ENCODE measurements around the gene OR52A1. TPM values are rescaled to one million over a fixed set of nuclear protein-coding genes. Genes with fewer than 3 reads are reported as not detected.
"Not testable (repeated sequence)": the region's sequence is repeated elsewhere in the genome, so short reads cannot be mapped to it uniquely, and the experiment has no call there.

Gene OR52A1
- polyA plus RNA-seq, 3 donors = not detected

- intact Hi-C loops (cut with micrococcal nuclease) = no loop called here
- no CpG with 5 or more reads among the region's 7 CpGs for WGBS (ENCODE audit: insufficient coverage)
- no peak for DNase-seq
- Histone ChIP-seq H3K27me3 (ENCODE audit: control insufficient read depth in 2 of 2, insufficient read depth in 2 of 2, low read length in 2 of 2) (no peaks in the 10 kb centered on the region), H3K27ac (ENCODE audit: low read depth in 1 of 2, low read length in 2 of 2) (no peak overlapping the region), H3K4me3 (replicated peaks in 1 of 3; ENCODE audit: low read depth in 2 of 3, low read length in 3 of 3) (no peak overlapping the region), H4K20me1 (ENCODE audit: insufficient read depth, low read length) (no peaks in the 10 kb centered on the region), H2AFZ (ENCODE audit: insufficient read depth, low read depth, low read length, poor library complexity, severe bottlenecking) (no peak overlapping the region), H3K9ac (ENCODE audit: insufficient read depth, low read length, poor library complexity, severe bottlenecking) (no peak overlapping the region), H3K4me2 (replicated peaks; ENCODE audit: extremely low read depth, low read length, poor library complexity, severe bottlenecking) (no peak overlapping the region), H3K9me3 (replicated peaks in 1 of 2; ENCODE audit: control insufficient read depth in 1 of 2, insufficient read depth in 1 of 2, low read length in 2 of 2) (no peaks in the 10 kb centered on the region), H3K4me1 (ENCODE audit: control insufficient read depth in 1 of 2, insufficient read depth in 2 of 2, low read length in 2 of 2) (no peaks in the 10 kb centered on the region), H3K79me2 (ENCODE audit: insufficient read depth, low read length) (no peaks in the 10 kb centered on the region), H3K36me3 (replicated peaks in 1 of 2; ENCODE audit: control insufficient read depth in 1 of 2, insufficient read depth in 2 of 2, low read length in 2 of 2) (no peaks in the 10 kb centered on the region)
- H3K27me3 Mint-ChIP-seq (ENCODE audit: low read depth in 3 of 3) = peaks cover 0 to 2% (median 0%) of the 10 kb centered on the region in 3 donors
- peaks cover 0 to 5% (median 2%) of the 10 kb centered on the region in 7 donors for H3K9me3 Mint-ChIP-seq
- H3K4me1 Mint-ChIP-seq = no peaks in the 10 kb centered on the region
- H3K36me3 Mint-ChIP-seq = no peaks in the 10 kb centered on the region
- no peak overlapping the region for H3K27ac Mint-ChIP-seq
- no peak for TF ChIP-seq CTCF (IDR thresholded peaks at IDR 0.05)
- H3K4me3 Mint-ChIP-seq = no peak overlapping the region
Observed at GRCh38 chr11:5174934-5175333, 20.4 kb upstream of the OR52A1 start.

GRCh38 chr11:5171856-5172255, 17.3 kb upstream of the OR52A1 start:
- no peaks in the 10 kb centered on the region for H3K36me3 Mint-ChIP-seq
- WGBS (ENCODE audit: insufficient coverage) = no CpG with 5 or more reads among the region's 2 CpGs
- H3K9ac ChIP-seq (ENCODE audit: insufficient read depth, low read length, poor library complexity, severe bottlenecking) = no peak overlapping the region
- no peaks in the 10 kb centered on the region for H3K27me3 Mint-ChIP-seq (ENCODE audit: low read depth in 3 of 3)
- no peaks in the 10 kb centered on the region for H3K9me3 ChIP-seq (replicated peaks in 1 of 2; ENCODE audit: control insufficient read depth in 1 of 2, insufficient read depth in 1 of 2, low read length in 2 of 2)
- no peak overlapping the region for H3K4me2 ChIP-seq (replicated peaks; ENCODE audit: extremely low read depth, low read length, poor library complexity, severe bottlenecking)
- H2AFZ ChIP-seq (ENCODE audit: insufficient read depth, low read depth, low read length, poor library complexity, severe bottlenecking) = no peak overlapping the region
- no peak overlapping the region for H3K27ac ChIP-seq (ENCODE audit: low read depth in 1 of 2, low read length in 2 of 2)
- no peaks in the 10 kb centered on the region for H3K4me1 Mint-ChIP-seq
- H3K4me3 ChIP-seq (replicated peaks in 1 of 3; ENCODE audit: low read depth in 2 of 3, low read length in 3 of 3) = no peak overlapping the region
- DNase-seq = no peak
- peaks cover 0 to 4% (median 0%) of the 10 kb centered on the region in 7 donors for H3K9me3 Mint-ChIP-seq
- H3K27me3 ChIP-seq (ENCODE audit: control insufficient read depth in 2 of 2, insufficient read depth in 2 of 2, low read length in 2 of 2) = no peaks in the 10 kb centered on the region
- H3K4me3 Mint-ChIP-seq = no peak overlapping the region
- H3K4me1 ChIP-seq (ENCODE audit: control insufficient read depth in 1 of 2, insufficient read depth in 2 of 2, low read length in 2 of 2) = no peaks in the 10 kb centered on the region
- H3K36me3 ChIP-seq (replicated peaks in 1 of 2; ENCODE audit: control insufficient read depth in 1 of 2, insufficient read depth in 2 of 2, low read length in 2 of 2) = no peaks in the 10 kb centered on the region
- H4K20me1 ChIP-seq (ENCODE audit: insufficient read depth, low read length) = no peaks in the 10 kb centered on the region
- intact Hi-C loops (cut with micrococcal nuclease) = no loop called here
- H3K79me2 ChIP-seq (ENCODE audit: insufficient read depth, low read length) = no peaks in the 10 kb centered on the region
- no peak overlapping the region for H3K27ac Mint-ChIP-seq
- no peak for TF ChIP-seq CTCF (IDR thresholded peaks at IDR 0.05)

GRCh38 chr11:5165898-5166297, 11.3 kb upstream of the OR52A1 start:
- H3K4me1 ChIP-seq (ENCODE audit: control insufficient read depth in 1 of 2, insufficient read depth in 2 of 2, low read length in 2 of 2); H3K36me3 Mint-ChIP-seq; H3K79me2 ChIP-seq (ENCODE audit: insufficient read depth, low read length); H3K27me3 Mint-ChIP-seq (ENCODE audit: low read depth in 3 of 3); H3K4me2 ChIP-seq (replicated peaks; ENCODE audit: extremely low read depth, low read length, poor library complexity, severe bottlenecking); H3K4me3 Mint-ChIP-seq; H3K27ac Mint-ChIP-seq; H3K27ac ChIP-seq (ENCODE audit: low read depth in 1 of 2, low read length in 2 of 2); H3K36me3 ChIP-seq (replicated peaks in 1 of 2; ENCODE audit: control insufficient read depth in 1 of 2, insufficient read depth in 2 of 2, low read length in 2 of 2); H3K27me3 ChIP-seq (ENCODE audit: control insufficient read depth in 2 of 2, insufficient read depth in 2 of 2, low read length in 2 of 2); H2AFZ ChIP-seq (ENCODE audit: insufficient read depth, low read depth, low read length, poor library complexity, severe bottlenecking); intact Hi-C loops (cut with micrococcal nuclease); H3K9me3 Mint-ChIP-seq; H3K9me3 ChIP-seq (replicated peaks in 1 of 2; ENCODE audit: control insufficient read depth in 1 of 2, insufficient read depth in 1 of 2, low read length in 2 of 2); H3K4me1 Mint-ChIP-seq; H3K4me3 ChIP-seq (replicated peaks in 1 of 3; ENCODE audit: low read depth in 2 of 3, low read length in 3 of 3); DNase-seq; H3K9ac ChIP-seq (ENCODE audit: insufficient read depth, low read length, poor library complexity, severe bottlenecking); H4K20me1 ChIP-seq (ENCODE audit: insufficient read depth, low read length): not testable (repeated sequence)

- WGBS (ENCODE audit: insufficient coverage) = 85% methylated on average over 4 of the region's 6 CpGs
- H3K36me3 Mint-ChIP-seq; H3K27ac Mint-ChIP-seq; H3K4me3 ChIP-seq (replicated peaks in 1 of 3; ENCODE audit: low read depth in 2 of 3, low read length in 3 of 3); intact Hi-C loops (cut with micrococcal nuclease); H3K4me3 Mint-ChIP-seq; H4K20me1 ChIP-seq (ENCODE audit: insufficient read depth, low read length); H3K4me1 Mint-ChIP-seq; H3K36me3 ChIP-seq (replicated peaks in 1 of 2; ENCODE audit: control insufficient read depth in 1 of 2, insufficient read depth in 2 of 2, low read length in 2 of 2); H3K9ac ChIP-seq (ENCODE audit: insufficient read depth, low read length, poor library complexity, severe bottlenecking); H2AFZ ChIP-seq (ENCODE audit: insufficient read depth, low read depth, low read length, poor library complexity, severe bottlenecking); H3K79me2 ChIP-seq (ENCODE audit: insufficient read depth, low read length); H3K9me3 ChIP-seq (replicated peaks in 1 of 2; ENCODE audit: control insufficient read depth in 1 of 2, insufficient read depth in 1 of 2, low read length in 2 of 2); H3K27me3 ChIP-seq (ENCODE audit: control insufficient read depth in 2 of 2, insufficient read depth in 2 of 2, low read length in 2 of 2); H3K4me1 ChIP-seq (ENCODE audit: control insufficient read depth in 1 of 2, insufficient read depth in 2 of 2, low read length in 2 of 2); H3K4me2 ChIP-seq (replicated peaks; ENCODE audit: extremely low read depth, low read length, poor library complexity, severe bottlenecking); DNase-seq; H3K27me3 Mint-ChIP-seq (ENCODE audit: low read depth in 3 of 3); H3K27ac ChIP-seq (ENCODE audit: low read depth in 1 of 2, low read length in 2 of 2): not testable (repeated sequence)
- H3K9me3 Mint-ChIP-seq = peaks cover 0 to 11% (median 6%) of the 10 kb centered on the region in 7 donors
Observed at GRCh38 chr11:5164807-5165206, 10.2 kb upstream of the OR52A1 start.

Measured in CD14-positive monocyte (primary cell).